Small intestine (tissue), 7 donors: Measurements from ENCODE around the gene TREH. TPM values are rescaled to one million over a fixed set of nuclear protein-coding genes. Genes with fewer than 3 reads are reported as not detected.

Source experiments
- DNase-seq, 2 donors: peaks; one replicate each; pipeline versions ENCODE4 v3.0.0 to v3.0.0-alpha.2; 2013
- FAIRE-seq: peaks from 2 replicates; lab custom pipeline; 2012; peaks lifted over from hg19 to GRCh38; lab: Jason Lieb, UNC
- H3K27ac ChIP-seq, 3 donors: one replicate each; pipeline ENCODE4 v1.5.1; 2013; ENCODE audit warnings: low read length in 2 of 3, mild to moderate bottlenecking in 2 of 3, control low read depth in 1 of 3, inconsistent platforms in 1 of 3, low read depth in 1 of 3, moderate library complexity in 1 of 3
- H3K27me3 ChIP-seq, 3 donors: one replicate each; pipeline ENCODE4 v1.6.1; 2013; ENCODE audit warnings: low read length in 3 of 3, inconsistent platforms in 1 of 3; ENCODE audit not compliant: control insufficient read depth in 3 of 3, insufficient read depth in 3 of 3
- H3K36me3 ChIP-seq, 3 donors: one replicate each; pipeline ENCODE4 v1.6.1; 2013; ENCODE audit warnings: low read length in 3 of 3, inconsistent platforms in 1 of 3, low read depth in 1 of 3, mild to moderate bottlenecking in 1 of 3, moderate library complexity in 1 of 3; ENCODE audit not compliant: control insufficient read depth in 3 of 3, insufficient read depth in 2 of 3
- H3K4me1 ChIP-seq, 3 donors: one replicate each; pipeline ENCODE4 v1.6.1; 2013; ENCODE audit warnings: low read length in 2 of 3, inconsistent platforms in 1 of 3, low read depth in 1 of 3, mild to moderate bottlenecking in 1 of 3, moderate library complexity in 1 of 3; ENCODE audit not compliant: control insufficient read depth in 3 of 3, insufficient read depth in 2 of 3
- H3K4me3 ChIP-seq, 3 donors: one replicate each; pipeline ENCODE4 v1.5.1; 2013; ENCODE audit warnings: low read length in 3 of 3, control low read depth in 1 of 3, inconsistent platforms in 1 of 3, low read depth in 1 of 3, mild to moderate bottlenecking in 1 of 3, moderate library complexity in 1 of 3
- H3K9me3 ChIP-seq, 2 donors: one replicate each; pipeline ENCODE4 v1.6.1; 2013; ENCODE audit warnings: low read depth in 1 of 2, low read length in 1 of 2; ENCODE audit not compliant: control insufficient read depth in 2 of 2, insufficient read depth in 1 of 2
- WGBS, 3 donors: extraction: QIAGEN DNeasy Blood & Tissue Kit; methylation state at CpG; one replicate each; pipeline ENCODE4 v1.1.7; 2013; 5-methylcytosine and 5-hydroxymethylcytosine counted together
- polyA plus RNA-seq, 4 donors: library from polyadenylated mRNA; stranded (reverse) in 3 of 4; unstranded in 1 of 4; fragments of 200-250 nt in 3 of 4; fragments of 120-200 nt in 1 of 4; gene quantifications; one replicate each; pipeline versions ENCODE4 v1.2.1 to v1.2.3, GENCODE V29; 2013
- donor health status: healthy with polysubstance abuse.
- donor health status: control.
- donor health status: control.
- donor health status: Bipolar disorder and iron deficiency.
- donor health status: healthy.

The TREH gene
- polyA plus RNA-seq, 4 donors, result 14.6 to 102 (median 76.3) TPM

DNA sequence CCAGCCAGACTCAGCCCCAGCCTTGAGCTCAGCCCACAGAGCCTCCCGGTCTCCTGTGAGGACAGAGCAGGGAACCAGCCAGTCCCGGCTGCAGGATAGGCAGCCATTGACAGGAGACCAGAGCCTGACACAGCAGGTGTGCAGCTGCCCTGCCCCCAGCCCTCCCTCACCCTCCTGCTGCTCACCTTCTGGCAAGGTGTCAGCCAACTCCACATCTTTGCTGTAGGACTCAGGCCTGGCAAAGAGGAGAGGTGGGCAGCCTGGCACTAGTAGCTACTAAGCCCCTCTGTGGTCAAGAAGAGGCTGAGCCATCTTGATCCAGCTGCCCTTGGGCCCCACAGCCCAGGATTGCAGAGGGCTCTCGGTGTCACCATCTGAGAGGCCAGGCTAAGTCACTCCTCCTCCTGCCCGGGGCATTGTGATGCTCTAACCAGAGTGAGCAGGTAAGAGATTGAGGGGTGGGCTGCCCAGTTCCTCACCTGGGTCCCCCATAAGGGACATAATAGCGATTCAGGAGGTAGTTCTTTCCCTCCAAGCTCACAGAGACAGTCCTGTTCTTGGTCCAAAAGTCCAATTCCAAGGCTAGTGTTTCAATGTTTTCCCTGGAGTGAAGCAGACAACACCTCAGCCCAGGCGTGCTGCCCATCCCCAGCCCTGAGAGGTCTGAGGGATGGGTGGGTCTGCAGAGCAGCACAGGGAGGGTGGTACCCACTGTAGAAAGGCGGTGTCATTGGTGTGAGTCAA lies 18.6 kb downstream of the TREH start:
- FAIRE-seq (no peak), DNase-seq (peak; percentile 24 to 29)
- H3K27me3 ChIP-seq, result no peaks in the 10 kb centered on the region
- 33 to 66% (median 57%) methylated on average over 7 of the region's 7 CpGs for WGBS, 3 donors
- H3K9me3 ChIP-seq, result no peaks in the 10 kb centered on the region
- H3K36me3 ChIP-seq, result peaks cover 0 to 54% (median 0%) of the 10 kb centered on the region in 3 donors
- H3K4me3 ChIP-seq, result no peak overlapping the region
- H3K27ac ChIP-seq, result no peak overlapping the region
- peaks cover 0 to 23% (median 3%) of the 10 kb centered on the region in 3 donors for H3K4me1 ChIP-seq

DNA sequence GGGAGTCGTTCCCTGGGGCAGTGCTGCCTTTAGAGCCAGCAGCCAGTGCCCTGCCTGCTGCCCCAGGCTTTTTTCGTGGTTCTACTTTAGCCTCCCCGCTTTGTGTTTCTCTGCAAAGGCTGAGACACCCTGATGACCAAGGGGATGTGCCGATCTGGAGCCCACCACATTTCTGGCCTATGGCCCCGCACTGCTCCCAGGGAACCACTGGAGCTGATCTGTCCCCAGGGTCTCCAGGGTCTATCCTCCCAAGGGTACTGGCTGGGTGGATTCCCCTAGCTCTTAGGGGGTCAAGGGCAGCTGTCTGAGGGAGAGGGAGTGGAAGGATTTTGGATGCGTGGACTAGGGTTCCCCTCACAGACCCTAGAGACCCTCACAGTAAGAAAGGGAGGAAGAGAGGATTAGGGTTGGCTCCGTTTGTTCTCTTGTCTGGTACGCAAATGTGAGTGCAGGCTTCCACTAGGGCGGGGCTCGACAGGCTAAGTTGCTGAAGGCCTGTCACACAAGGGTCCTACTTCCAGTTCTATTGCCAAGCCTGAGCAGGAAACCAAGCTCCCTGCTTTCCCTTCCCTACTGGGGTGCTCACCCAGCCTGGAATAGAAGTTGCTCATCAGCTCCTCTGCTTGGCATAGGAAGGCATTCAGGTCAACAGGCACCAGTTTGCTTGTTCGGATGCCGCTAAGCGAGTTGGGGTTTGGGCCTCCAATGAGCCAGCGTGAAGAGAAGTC lies 19.3 kb downstream of the TREH start:
- Histone ChIP-seq H3K4me1 (peaks cover 0 to 23% (median 3%) of the 10 kb centered on the region in 3 donors), H3K4me3 (no peak overlapping the region), H3K27ac (no peak overlapping the region), H3K27me3 (no peaks in the 10 kb centered on the region), H3K9me3 (no peaks in the 10 kb centered on the region), H3K36me3 (peaks cover 0 to 59% (median 0%) of the 10 kb centered on the region in 3 donors)
- DNase-seq, result peak in 1 of 2 donors; percentile 29
- 54 to 72% (median 70%) methylated on average over 14 of the region's 14 CpGs for WGBS, 3 donors
- no peak for FAIRE-seq

DNA sequence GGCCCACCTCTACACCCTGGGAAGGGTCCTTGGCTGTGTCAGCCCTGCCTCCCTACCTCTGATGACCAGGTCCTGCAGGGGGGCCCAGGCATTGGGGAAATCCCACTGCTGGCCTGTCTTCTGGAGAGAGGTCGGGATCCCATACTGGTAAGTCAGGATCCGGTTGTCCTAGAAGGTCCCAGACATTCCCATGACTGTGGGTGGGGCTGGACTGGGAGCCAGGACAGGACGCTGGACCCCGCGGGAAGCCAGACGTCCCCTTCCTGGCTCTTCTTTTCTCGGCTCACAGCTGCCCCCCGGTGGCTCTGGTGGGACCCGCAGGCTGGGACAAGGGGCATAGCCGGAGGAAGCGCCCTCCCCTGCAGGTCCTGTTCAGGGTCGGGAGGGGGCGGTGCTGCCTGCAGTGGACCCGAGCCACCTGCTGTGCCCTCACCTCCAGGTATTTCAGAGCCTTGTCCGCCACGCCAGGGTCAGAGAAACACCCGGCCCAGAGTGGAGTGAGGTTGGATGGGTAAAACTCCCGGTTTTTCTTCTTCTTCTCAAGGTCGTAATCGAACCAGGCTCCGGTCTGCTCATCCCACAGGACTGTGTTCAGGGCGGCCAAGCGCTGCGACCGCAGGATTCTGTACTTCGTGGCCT lies 20.0 kb downstream of the TREH start:
- H3K4me1 ChIP-seq, result peaks cover 0 to 23% (median 3%) of the 10 kb centered on the region in 3 donors
- 9 to 18% (median 13%) methylated on average over 25 to 26 of the region's 26 CpGs for WGBS, 3 donors
- H3K36me3 ChIP-seq, result peaks cover 0 to 59% (median 0%) of the 10 kb centered on the region in 3 donors
- no peaks in the 10 kb centered on the region for H3K9me3 ChIP-seq
- DNase-seq (peak; percentile 85 to 92), FAIRE-seq (no peak)
- H3K4me3 ChIP-seq, result no peak overlapping the region
- H3K27me3 ChIP-seq, result no peaks in the 10 kb centered on the region
- peak overlapping the region in 1 of 3 donors; percentile 0 for H3K27ac ChIP-seq

DNA sequence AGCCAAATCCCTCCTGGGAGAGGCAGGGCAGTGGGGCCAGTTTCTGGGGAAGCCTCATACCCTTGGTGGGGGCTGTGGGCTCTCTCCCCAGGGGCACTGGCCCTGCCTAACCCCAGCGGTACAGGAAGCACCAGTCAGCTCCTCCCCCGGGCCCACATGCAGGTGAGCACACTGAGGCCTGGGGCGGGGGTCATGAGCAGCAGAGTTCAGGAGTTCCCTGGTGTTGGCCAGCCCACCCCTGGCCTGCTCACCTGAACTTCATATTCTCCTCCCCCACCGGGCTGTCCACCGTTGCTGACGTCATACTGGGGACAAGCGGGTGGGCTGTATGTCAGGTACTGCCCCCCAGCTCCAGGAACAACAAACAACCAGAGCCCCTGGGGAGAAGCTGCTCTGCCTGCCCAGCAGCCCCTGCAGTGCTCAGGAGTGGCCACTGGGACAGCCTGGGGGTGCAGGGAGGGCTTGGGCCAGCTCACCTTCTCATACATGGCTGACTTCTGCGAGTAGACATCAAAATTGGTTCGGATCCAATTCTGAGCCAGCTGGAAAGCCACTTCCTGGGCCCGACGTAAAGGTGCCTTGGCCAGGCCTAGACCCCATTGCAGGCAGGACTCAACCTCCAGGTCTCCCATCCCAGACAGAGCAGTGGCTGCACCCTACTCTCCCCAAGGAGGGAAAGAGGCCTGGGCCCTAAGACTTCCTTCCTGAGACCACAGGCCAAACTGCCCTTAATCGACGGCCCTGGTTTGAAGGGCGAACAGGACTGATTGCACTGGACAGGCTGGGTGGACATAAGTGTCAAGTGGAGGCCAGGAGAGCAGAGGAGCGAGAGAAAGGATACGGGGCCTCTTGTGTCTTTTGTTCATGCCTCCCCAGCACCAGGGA lies 20.8 kb downstream of the TREH start:
- no peak for DNase-seq
- Histone ChIP-seq H3K9me3 (no peaks in the 10 kb centered on the region), H3K4me1 (peaks cover 0 to 23% (median 3%) of the 10 kb centered on the region in 3 donors), H3K27ac (peak overlapping the region in 1 of 3 donors; percentile 0), H3K36me3 (peaks cover 0 to 63% (median 0%) of the 10 kb centered on the region in 3 donors), H3K4me3 (no peak overlapping the region), H3K27me3 (no peaks in the 10 kb centered on the region)
- WGBS, 3 donors, result 50 to 61% (median 55%) methylated on average over 14 to 16 of the region's 16 CpGs
- no peak for FAIRE-seq

DNA sequence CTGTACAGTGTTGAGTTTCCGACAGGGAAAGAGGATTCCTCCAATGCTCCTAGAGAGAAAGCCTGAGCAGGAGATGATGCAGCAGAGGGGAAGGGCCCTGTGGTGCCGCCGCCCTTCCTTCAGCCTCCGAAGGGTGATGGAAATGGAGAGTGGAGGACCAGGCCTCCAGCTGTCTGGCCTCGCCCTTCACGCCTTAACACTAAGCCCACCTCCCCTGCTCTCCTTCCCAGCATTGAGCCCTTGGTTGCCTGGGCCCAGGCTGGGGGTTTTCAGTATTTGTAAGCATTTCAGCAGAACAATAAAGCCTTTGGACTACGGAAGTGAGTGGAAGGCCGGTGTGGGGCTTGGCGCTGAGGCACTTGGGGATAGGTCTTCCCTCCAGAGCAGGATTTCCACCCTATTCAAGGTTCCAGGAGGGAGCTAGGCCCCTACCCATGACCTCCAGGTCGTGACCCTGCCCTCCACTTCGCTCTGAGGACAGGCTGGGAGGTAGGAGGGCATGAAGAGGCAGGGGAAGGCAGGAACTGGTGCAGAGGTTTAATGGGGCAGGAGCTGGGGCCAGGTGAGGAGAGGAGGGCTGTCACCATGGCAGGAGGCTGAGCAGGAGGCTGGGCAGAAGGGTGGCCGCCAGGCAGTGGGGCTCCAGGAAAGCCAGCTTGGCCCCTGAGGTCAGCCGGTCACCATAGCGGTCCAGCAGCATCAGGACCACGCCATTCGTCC lies 21.6 kb downstream of the TREH start:
- no peak for DNase-seq
- Histone ChIP-seq H3K4me3 (no peak overlapping the region), H3K27me3 (no peaks in the 10 kb centered on the region), H3K4me1 (peaks cover 0 to 23% (median 3%) of the 10 kb centered on the region in 3 donors), H3K9me3 (no peaks in the 10 kb centered on the region), H3K36me3 (peaks cover 0 to 64% (median 0%) of the 10 kb centered on the region in 3 donors), H3K27ac (no peak overlapping the region)
- no peak for FAIRE-seq
- WGBS, 3 donors, result 79 to 86% (median 82%) methylated on average over 16 of the region's 16 CpGs

DNA sequence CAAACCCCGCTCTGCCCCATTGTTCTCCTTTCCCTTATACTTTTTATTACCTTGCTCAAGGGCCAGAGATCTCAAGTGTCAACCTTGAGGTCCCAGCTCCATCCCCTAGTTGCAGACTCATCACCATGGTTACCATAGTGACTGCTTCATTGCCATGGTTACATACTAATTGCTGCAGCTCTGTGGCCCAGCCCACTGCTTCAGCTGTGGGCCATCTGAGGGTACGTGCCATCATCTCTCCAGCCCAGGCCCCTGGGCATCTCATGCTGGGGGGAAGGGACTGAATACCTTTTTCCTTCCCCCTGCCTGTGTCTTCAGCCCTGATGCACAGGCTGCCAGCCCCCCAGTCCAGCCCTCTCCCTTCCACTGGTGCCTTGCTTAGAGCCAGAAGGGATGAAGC lies 22.2 kb downstream of the TREH start:
- DNase-seq (no peak), FAIRE-seq (no peak)
- peaks cover 0 to 23% (median 3%) of the 10 kb centered on the region in 3 donors for H3K4me1 ChIP-seq
- H3K36me3 ChIP-seq, result peaks cover 0 to 62% (median 0%) of the 10 kb centered on the region in 3 donors
- no peaks in the 10 kb centered on the region for H3K9me3 ChIP-seq
- H3K4me3 ChIP-seq, result no peak overlapping the region
- WGBS, 3 donors, result 91 to 94% (median 93%) methylated on average over 2 of the region's 2 CpGs
- H3K27me3 ChIP-seq, result no peaks in the 10 kb centered on the region
- no peak overlapping the region for H3K27ac ChIP-seq

DNA sequence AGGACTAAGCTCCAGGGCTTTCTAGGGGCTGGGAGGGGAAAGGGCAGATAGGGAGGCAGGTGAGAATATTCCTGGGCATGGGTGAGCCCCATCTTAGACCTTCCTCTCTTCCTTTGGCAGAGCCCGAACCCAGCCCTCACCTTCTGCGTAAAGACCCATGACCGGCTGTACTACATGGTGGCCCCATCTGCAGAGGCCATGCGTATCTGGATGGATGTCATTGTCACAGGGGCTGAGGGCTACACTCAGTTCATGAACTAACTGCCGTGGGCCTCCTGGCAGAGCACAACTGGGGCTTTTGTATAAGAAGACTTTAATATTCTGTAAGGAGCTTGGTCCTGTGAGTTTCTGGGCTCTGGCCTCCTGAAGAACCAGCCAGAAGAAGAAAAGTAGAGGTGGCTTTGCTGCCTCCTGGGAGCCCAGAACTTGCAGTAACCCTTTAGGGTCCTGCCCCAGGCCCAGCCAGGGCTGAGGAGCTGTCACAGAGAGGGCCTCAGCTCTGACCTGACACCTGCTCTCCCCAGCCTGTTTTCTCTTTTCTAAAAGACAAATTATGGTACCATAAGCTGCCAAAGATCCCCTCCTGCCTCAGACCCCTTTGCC lies 22.8 kb downstream of the TREH start:
- peaks cover 0 to 62% (median 0%) of the 10 kb centered on the region in 3 donors for H3K36me3 ChIP-seq
- no peaks in the 10 kb centered on the region for H3K9me3 ChIP-seq
- H3K27ac ChIP-seq, result no peak overlapping the region
- FAIRE-seq, result no peak
- DNase-seq, result no peak
- H3K27me3 ChIP-seq, result no peaks in the 10 kb centered on the region
- H3K4me1 ChIP-seq, result peaks cover 0 to 23% (median 3%) of the 10 kb centered on the region in 3 donors
- 90 to 95% (median 92%) methylated on average over 5 of the region's 5 CpGs for WGBS, 3 donors
- no peak overlapping the region for H3K4me3 ChIP-seq
